ENCODE results near the gene C6orf141.

The C6orf141 gene

DNA sequence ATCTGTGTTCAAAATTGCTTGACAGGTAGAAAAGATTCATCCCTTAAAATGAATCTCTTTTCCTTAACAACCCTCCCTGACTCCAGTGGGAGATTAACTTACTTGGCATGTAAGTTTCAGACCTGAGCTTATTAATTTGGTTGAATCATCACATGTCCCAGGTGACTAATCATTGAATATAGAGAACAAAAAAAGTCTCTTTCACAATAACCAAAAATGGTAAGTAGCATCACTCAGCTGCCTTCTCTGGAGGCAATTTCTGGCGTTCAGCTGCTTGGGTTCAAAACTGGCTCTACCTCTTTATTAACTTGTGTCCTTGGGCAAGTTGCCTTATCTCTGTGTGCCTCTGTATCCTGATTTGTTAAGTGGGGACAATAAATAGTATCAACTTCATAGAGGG lies 2.9 kb downstream of the C6orf141 start:
- Histone ChIP-seq H3K9me3 (ENCODE audit: insufficient read depth, low read depth, low read length) (no peaks in the 10 kb centered on the region), H3K79me2 (ENCODE audit: insufficient read depth, low read length) (no peaks in the 10 kb centered on the region), H4K20me1 (ENCODE audit: insufficient read depth, low read length, poor library complexity, severe bottlenecking) (no peaks in the 10 kb centered on the region), H3K27me3 (ENCODE audit: insufficient read depth, low read length, poor library complexity, severe bottlenecking) (no peaks in the 10 kb centered on the region), H3K4me2 (ENCODE audit: low read depth, low read length, poor library complexity, severe bottlenecking) (no peak overlapping the region), H3K9ac (ENCODE audit: low read depth, low read length, poor library complexity, severe bottlenecking) (no peak overlapping the region), H3F3A (ENCODE audit: low read depth) (no peaks in the 10 kb centered on the region), H2AFZ (ENCODE audit: low read length) (no peak overlapping the region), H3K9me2 (replicated peaks; ENCODE audit: low read depth, low read length) (no peaks in the 10 kb centered on the region), H3K36me3 (ENCODE audit: insufficient read depth, low read length) (no peaks in the 10 kb centered on the region), H3K4me3 (ENCODE audit: low read length, poor library complexity, severe bottlenecking) (no peak overlapping the region), H3K4me1 (ENCODE audit: insufficient read depth, low read length, poor library complexity, severe bottlenecking) (no peaks in the 10 kb centered on the region)
- TF ChIP-seq EZH2phosphoT487 (IDR thresholded peaks at IDR 0.05; ENCODE audit: borderline replicate concordance) = no peak
- TF ChIP-seq, protein P1, sequence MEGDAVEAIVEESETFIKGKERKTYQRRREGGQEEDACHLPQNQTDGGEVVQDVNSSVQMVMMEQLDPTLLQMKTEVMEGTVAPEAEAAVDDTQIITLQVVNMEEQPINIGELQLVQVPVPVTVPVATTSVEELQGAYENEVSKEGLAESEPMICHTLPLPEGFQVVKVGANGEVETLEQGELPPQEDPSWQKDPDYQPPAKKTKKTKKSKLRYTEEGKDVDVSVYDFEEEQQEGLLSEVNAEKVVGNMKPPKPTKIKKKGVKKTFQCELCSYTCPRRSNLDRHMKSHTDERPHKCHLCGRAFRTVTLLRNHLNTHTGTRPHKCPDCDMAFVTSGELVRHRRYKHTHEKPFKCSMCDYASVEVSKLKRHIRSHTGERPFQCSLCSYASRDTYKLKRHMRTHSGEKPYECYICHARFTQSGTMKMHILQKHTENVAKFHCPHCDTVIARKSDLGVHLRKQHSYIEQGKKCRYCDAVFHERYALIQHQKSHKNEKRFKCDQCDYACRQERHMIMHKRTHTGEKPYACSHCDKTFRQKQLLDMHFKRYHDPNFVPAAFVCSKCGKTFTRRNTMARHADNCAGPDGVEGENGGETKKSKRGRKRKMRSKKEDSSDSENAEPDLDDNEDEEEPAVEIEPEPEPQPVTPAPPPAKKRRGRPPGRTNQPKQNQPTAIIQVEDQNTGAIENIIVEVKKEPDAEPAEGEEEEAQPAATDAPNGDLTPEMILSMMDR (conservative IDR thresholded peaks at IDR 0.05; ENCODE audit: low read length) = no peak

DNA sequence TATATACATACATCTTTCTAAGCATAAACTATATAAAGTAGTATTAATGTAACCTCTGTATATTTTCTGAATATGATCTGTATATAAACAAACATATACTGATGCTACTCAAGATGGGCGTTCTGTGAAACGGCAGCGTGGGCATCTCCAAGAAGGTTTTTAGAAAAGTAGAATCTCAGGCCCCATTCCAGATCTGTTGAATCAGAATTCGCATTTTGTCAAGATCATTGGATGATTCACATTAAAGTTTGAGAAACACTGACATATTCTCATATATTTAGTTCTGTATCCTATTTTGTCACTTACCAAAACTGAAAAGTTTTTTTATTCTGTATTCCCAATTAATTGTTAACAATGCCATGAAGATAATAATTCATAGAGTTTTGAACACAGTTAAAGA lies 5.5 kb downstream of the C6orf141 start:
- no peaks in the 10 kb centered on the region for H4K20me1 ChIP-seq (ENCODE audit: insufficient read depth, low read length, poor library complexity, severe bottlenecking)

DNA sequence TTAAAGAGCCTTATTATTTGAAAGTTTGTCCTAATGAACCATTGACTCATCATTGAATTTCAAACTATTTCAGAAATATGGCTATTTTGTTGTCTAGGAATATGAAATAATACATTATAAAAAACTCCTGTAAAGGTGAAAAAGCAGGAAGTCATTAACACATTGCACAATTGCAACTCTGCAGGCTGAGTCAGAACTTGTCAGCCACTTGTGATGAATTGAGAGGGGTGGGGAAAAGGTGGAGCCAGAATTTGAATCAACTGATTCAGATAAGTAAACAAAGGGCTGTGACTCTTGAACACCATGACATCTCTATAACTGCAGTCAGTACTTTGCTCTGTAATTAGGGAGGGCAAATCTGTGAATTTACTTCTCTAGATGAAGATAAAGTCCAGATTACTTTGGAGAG lies 6.0 kb downstream of the C6orf141 start:
- H3K4me2 ChIP-seq (ENCODE audit: low read depth, low read length, poor library complexity, severe bottlenecking) = no peak overlapping the region
- no peak overlapping the region for H3K9ac ChIP-seq (ENCODE audit: low read depth, low read length, poor library complexity, severe bottlenecking)
- no peaks in the 10 kb centered on the region for H3K36me3 ChIP-seq (ENCODE audit: insufficient read depth, low read length)
- no peaks in the 10 kb centered on the region for H3K9me2 ChIP-seq (replicated peaks; ENCODE audit: low read depth, low read length)
- H3F3A ChIP-seq (ENCODE audit: low read depth) = no peaks in the 10 kb centered on the region
- no peaks in the 10 kb centered on the region for H4K20me1 ChIP-seq (ENCODE audit: insufficient read depth, low read length, poor library complexity, severe bottlenecking)
- no peak overlapping the region for H3K4me3 ChIP-seq (ENCODE audit: low read length, poor library complexity, severe bottlenecking)
- H3K4me1 ChIP-seq (ENCODE audit: insufficient read depth, low read length, poor library complexity, severe bottlenecking) = no peaks in the 10 kb centered on the region
- H3K9me3 ChIP-seq (ENCODE audit: insufficient read depth, low read depth, low read length) = no peaks in the 10 kb centered on the region
- peak overlapping the region; percentile 68 for H2AFZ ChIP-seq (ENCODE audit: low read length)
- TF ChIP-seq EZH2phosphoT487 (IDR thresholded peaks at IDR 0.05; ENCODE audit: borderline replicate concordance) = no peak
- TF ChIP-seq, protein P1 (conservative IDR thresholded peaks at IDR 0.05; ENCODE audit: low read length) = no peak
- H3K27me3 ChIP-seq (ENCODE audit: insufficient read depth, low read length, poor library complexity, severe bottlenecking) = no peaks in the 10 kb centered on the region
- H3K79me2 ChIP-seq (ENCODE audit: insufficient read depth, low read length) = no peaks in the 10 kb centered on the region

More for the DNA sequence above, 5.5 kb downstream of the C6orf141 start:
- Histone ChIP-seq H3K9me3 (ENCODE audit: insufficient read depth, low read depth, low read length) (no peaks in the 10 kb centered on the region), H3F3A (ENCODE audit: low read depth) (no peaks in the 10 kb centered on the region), H3K4me3 (ENCODE audit: low read length, poor library complexity, severe bottlenecking) (no peak overlapping the region), H2AFZ (ENCODE audit: low read length) (no peak overlapping the region), H3K4me1 (ENCODE audit: insufficient read depth, low read length, poor library complexity, severe bottlenecking) (no peaks in the 10 kb centered on the region), H3K36me3 (ENCODE audit: insufficient read depth, low read length) (no peaks in the 10 kb centered on the region), H3K4me2 (ENCODE audit: low read depth, low read length, poor library complexity, severe bottlenecking) (no peak overlapping the region), H3K27me3 (ENCODE audit: insufficient read depth, low read length, poor library complexity, severe bottlenecking) (no peaks in the 10 kb centered on the region), H3K9ac (ENCODE audit: low read depth, low read length, poor library complexity, severe bottlenecking) (no peak overlapping the region), H3K79me2 (ENCODE audit: insufficient read depth, low read length) (no peaks in the 10 kb centered on the region), H3K9me2 (replicated peaks; ENCODE audit: low read depth, low read length) (no peaks in the 10 kb centered on the region)
- TF ChIP-seq, protein P1 (conservative IDR thresholded peaks at IDR 0.05; ENCODE audit: low read length) = no peak
- TF ChIP-seq EZH2phosphoT487 (IDR thresholded peaks at IDR 0.05; ENCODE audit: borderline replicate concordance) = no peak
